Mesothelial cell of epicardium (in vitro differentiated cells): Measurements from ENCODE around the gene ARHGEF28. TPM values are rescaled to one million over a fixed set of nuclear protein-coding genes. Genes with fewer than 3 reads are reported as not detected.

ENCODE experiments used
- DNase-seq, 2 experiments: peaks; one replicate each; pipeline ENCODE4 v3.0.0; 2021; ENCODE audit warnings: low spot score in 2 of 2; ENCODE audit not compliant: unreplicated experiment in 2 of 2
- H3K27ac Mint-ChIP-seq: 2 replicates; pipeline ENCODE4 v1.8.0; 2021; ENCODE audit warnings: mixed read lengths
- H3K27me3 Mint-ChIP-seq: 2 replicates; pipeline ENCODE4 v1.8.0; 2021; ENCODE audit warnings: low read depth, mixed read lengths
- H3K36me3 Mint-ChIP-seq: 2 replicates; pipeline ENCODE4 v1.8.0; 2021; ENCODE audit warnings: mixed read lengths
- H3K4me1 Mint-ChIP-seq: 2 replicates; pipeline ENCODE4 v1.8.0; 2021; ENCODE audit warnings: mixed read lengths
- H3K4me3 Mint-ChIP-seq: 2 replicates; pipeline ENCODE4 v1.8.0; 2021; ENCODE audit warnings: mild to moderate bottlenecking, moderate library complexity, mixed read lengths
- H3K9me3 Mint-ChIP-seq: 2 replicates; pipeline ENCODE4 v1.8.0; 2021; ENCODE audit warnings: mixed read lengths
- total RNA-seq: library from RNA; stranded (reverse); gene quantifications from 3 replicates; pipeline ENCODE4 v1.2.1, GENCODE V29; 2021
- TF ChIP-seq, protein P1 (sequence below): fragments of 200-600 bp; sonication (generic); IDR thresholded peaks from one replicate; pipeline ENCODE4 v1.5.0; 2021; ENCODE audit warnings: antibody characterized with exemption; ENCODE audit not compliant: unreplicated experiment

The ARHGEF28 gene
- total RNA-seq, 1 donor from 2014 or later: 0.40 TPM

DNA sequence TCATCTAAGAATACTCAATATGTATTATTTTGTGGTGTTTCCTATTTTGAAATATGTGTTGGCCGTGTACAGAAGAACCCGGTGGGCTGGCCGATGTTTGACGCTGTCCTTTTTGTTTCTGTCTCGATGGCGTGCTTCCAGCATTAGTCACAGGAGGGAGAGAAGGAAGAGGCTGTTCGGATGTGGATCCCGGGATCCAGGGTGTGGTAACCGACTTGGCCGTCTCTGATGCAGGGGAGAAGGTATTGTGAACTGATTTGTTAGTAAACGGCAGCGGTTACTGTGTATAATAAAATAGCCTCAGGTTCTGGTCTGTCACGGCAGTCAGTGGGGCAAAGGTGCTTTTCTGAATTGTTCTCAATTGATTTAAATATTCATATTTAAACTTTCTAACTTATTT is 275.0 kb downstream of the ARHGEF28 start:
- Mint-ChIP-seq H3K4me1 (peaks cover 23% of the 10 kb centered on the region), H3K4me3 (no peak overlapping the region), H3K27ac (no peak overlapping the region), H3K9me3 (no peaks in the 10 kb centered on the region), H3K36me3 (no peaks in the 10 kb centered on the region), H3K27me3 (peaks cover 10% of the 10 kb centered on the region)
- no peak for DNase-seq
- TF ChIP-seq, protein P1, sequence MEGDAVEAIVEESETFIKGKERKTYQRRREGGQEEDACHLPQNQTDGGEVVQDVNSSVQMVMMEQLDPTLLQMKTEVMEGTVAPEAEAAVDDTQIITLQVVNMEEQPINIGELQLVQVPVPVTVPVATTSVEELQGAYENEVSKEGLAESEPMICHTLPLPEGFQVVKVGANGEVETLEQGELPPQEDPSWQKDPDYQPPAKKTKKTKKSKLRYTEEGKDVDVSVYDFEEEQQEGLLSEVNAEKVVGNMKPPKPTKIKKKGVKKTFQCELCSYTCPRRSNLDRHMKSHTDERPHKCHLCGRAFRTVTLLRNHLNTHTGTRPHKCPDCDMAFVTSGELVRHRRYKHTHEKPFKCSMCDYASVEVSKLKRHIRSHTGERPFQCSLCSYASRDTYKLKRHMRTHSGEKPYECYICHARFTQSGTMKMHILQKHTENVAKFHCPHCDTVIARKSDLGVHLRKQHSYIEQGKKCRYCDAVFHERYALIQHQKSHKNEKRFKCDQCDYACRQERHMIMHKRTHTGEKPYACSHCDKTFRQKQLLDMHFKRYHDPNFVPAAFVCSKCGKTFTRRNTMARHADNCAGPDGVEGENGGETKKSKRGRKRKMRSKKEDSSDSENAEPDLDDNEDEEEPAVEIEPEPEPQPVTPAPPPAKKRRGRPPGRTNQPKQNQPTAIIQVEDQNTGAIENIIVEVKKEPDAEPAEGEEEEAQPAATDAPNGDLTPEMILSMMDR: no peak

DNA sequence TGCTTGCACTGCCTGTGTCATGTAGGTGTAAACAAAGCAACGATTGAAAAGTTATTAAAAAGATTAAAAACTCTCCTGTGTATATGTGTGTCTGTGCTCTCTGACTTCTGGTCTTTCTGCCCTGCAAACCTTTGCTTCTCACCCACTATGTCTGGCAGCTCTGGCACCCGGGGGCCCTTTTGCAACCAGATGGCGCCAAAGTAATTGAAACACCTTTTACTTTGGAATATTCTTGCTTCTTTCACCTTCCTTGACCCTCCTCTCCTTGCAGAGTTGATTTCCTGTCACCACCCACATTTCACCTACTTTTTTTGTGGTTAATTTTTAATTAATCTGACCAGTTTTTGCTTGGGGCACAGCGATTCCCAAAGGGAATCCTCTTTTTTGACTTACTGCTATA is 275.5 kb downstream of the ARHGEF28 start:
- no peak for DNase-seq
- Mint-ChIP-seq H3K27ac (no peak overlapping the region), H3K4me3 (no peak overlapping the region), H3K9me3 (peaks cover under 1% of the 10 kb centered on the region), H3K36me3 (no peaks in the 10 kb centered on the region), H3K4me1 (peaks cover 23% of the 10 kb centered on the region), H3K27me3 (peaks cover 6% of the 10 kb centered on the region)
- TF ChIP-seq, protein P1: no peak

DNA sequence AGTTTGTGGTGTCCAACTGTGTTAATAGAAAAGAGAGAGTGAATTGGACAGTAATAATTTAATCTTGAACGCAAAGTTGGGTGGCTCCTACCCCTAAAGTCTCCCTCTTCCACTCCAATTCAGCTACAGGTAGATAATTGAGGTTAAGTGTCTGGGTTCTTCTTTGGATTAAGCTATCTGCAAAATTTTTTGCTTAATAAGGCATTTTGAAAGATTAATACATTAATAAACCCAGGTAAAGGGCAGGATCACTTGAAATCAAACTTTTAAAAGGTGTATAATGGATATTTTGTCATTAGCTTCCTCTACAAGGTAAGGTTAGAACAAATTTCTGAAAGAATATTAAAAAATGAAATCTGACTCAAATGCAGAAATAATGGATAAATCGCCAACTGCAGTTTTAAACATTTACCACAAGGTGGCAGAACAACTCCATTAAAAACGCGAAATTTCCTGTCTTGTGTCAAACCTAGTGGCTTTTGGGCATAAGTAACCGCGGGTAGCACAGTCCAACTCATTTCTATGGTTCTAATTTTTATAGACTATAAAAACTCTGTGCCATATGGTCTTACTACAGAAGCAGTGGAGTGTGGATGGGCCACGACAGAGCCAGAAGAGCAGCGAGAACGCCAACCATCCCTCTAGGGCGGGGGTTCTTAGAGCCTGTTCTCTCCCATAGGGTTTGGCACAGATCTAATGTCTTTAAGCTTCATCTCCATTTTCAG is 276.5 kb downstream of the ARHGEF28 start:
- peaks cover 4% of the 10 kb centered on the region for H3K36me3 Mint-ChIP-seq
- H3K4me1 Mint-ChIP-seq: peaks cover 23% of the 10 kb centered on the region
- H3K27ac Mint-ChIP-seq: no peak overlapping the region
- peaks cover 6% of the 10 kb centered on the region for H3K27me3 Mint-ChIP-seq
- DNase-seq: no peak
- TF ChIP-seq, protein P1: peak; percentile 99
- H3K4me3 Mint-ChIP-seq: no peak overlapping the region
- H3K9me3 Mint-ChIP-seq: peaks cover 9% of the 10 kb centered on the region

DNA sequence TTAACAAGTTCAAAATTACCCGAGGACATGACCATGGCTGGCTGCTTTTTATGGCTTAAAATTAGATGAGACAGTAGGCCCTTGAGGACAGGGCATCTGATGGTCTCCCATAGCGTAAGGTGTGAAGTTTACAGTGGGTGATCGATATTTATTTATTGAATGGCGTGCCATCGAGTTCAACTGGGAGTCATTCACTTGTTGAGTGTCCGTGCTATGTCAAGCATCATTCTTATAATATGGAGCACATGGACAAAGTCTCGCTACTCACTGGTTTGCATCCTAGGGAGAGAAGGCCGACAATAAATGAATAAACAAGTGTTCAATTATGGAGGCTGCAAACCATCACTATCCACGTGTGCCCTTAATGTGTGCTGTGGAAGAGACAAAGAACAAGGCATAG is 277.2 kb downstream of the ARHGEF28 start:
- Mint-ChIP-seq H3K4me3 (no peak overlapping the region), H3K36me3 (peaks cover 4% of the 10 kb centered on the region), H3K9me3 (peaks cover 9% of the 10 kb centered on the region), H3K4me1 (peaks cover 25% of the 10 kb centered on the region), H3K27me3 (peaks cover 6% of the 10 kb centered on the region), H3K27ac (no peak overlapping the region)
- no peak for DNase-seq
- TF ChIP-seq, protein P1: no peak

DNA sequence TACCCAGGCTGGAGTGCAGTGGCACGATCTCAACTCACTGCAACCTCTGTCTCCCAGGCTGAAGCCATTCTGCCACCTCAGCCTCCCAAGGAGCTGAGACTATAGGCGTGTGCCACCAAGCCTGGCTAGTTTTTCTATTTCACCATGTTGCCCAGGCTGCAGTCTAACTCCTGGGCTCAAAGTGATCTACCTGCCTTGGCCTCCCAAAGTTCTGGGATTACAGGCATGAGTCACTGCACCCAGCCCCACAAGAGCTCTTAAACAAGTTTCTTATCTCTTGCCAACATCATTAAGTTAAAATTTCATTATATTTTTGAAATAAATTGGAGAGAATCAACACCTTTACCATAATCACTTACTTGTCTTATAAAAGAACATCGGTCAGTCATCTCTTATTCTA is 280.3 kb downstream of the ARHGEF28 start:
- DNase-seq: no peak
- H3K36me3 Mint-ChIP-seq: peaks cover 4% of the 10 kb centered on the region

More for the DNA sequence above, 280.3 kb downstream of the ARHGEF28 start:
- no peak overlapping the region for H3K27ac Mint-ChIP-seq
- peaks cover 9% of the 10 kb centered on the region for H3K9me3 Mint-ChIP-seq
- H3K4me1 Mint-ChIP-seq: peaks cover 16% of the 10 kb centered on the region
- H3K27me3 Mint-ChIP-seq: peaks cover 2% of the 10 kb centered on the region
- TF ChIP-seq, protein P1: no peak
- H3K4me3 Mint-ChIP-seq: no peak overlapping the region
